IPS-18a (cell line): Measurements from ENCODE around the gene RPGRIP1.

Experiments
- H3K27ac ChIP-seq: one replicate; pipeline ENCODE4 v1.5.1; 2013; ENCODE audit warnings: low read length
- H3K27me3 ChIP-seq: one replicate; pipeline ENCODE4 v1.6.1; 2013; ENCODE audit warnings: mild to moderate bottlenecking, low read length; ENCODE audit not compliant: control insufficient read depth, insufficient read depth
- H3K36me3 ChIP-seq: one replicate; pipeline ENCODE4 v1.6.1; 2013; ENCODE audit warnings: low read depth, low read length; ENCODE audit not compliant: control insufficient read depth
- H3K4me1 ChIP-seq: one replicate; pipeline ENCODE4 v1.6.1; 2013; ENCODE audit warnings: low read depth, low read length; ENCODE audit not compliant: control insufficient read depth
- H3K4me3 ChIP-seq: one replicate; pipeline ENCODE4 v1.5.1; 2013; ENCODE audit warnings: low read length
- H3K9ac ChIP-seq: one replicate; pipeline ENCODE4 v1.6.1; 2013; ENCODE audit warnings: mild to moderate bottlenecking, low read length, moderate library complexity
- H3K9me3 ChIP-seq: one replicate; pipeline ENCODE4 v1.6.1; 2013; ENCODE audit warnings: low read depth, low read length; ENCODE audit not compliant: control insufficient read depth

Gene RPGRIP1

GRCh38 chr14:21279783-21280182 is at the start of gene RPGRIP1:
Gene RPGRIP1 (plus strand): TSS chr14:21280083. CDS start chr14:21287977, 7,894 bp downstream.
- Histone ChIP-seq H3K9me3 (no peaks in the 10 kb centered on the region), H3K27ac (no peak within 1 kb of the TSS)

GRCh38 chr14:21231020-21231652 is 48.7 kb upstream of the RPGRIP1 start:
- Histone ChIP-seq H3K4me3 (no peak overlapping the region), H3K9ac (no peak overlapping the region), H3K36me3 (peaks cover 95% of the 10 kb centered on the region), H3K9me3 (no peaks in the 10 kb centered on the region), H3K27me3 (no peaks in the 10 kb centered on the region), H3K27ac (no peak overlapping the region), H3K4me1 (no peaks in the 10 kb centered on the region)

More at GRCh38 chr14:21279783-21280182, at the start of gene RPGRIP1:
- H3K9ac ChIP-seq = no peak within 1 kb of the TSS
- H3K36me3 ChIP-seq = no peaks in the 10 kb centered on the region
- no peaks in the 10 kb centered on the region for H3K27me3 ChIP-seq
- H3K4me1 ChIP-seq = no peaks in the 10 kb centered on the region
- no peak within 1 kb of the TSS for H3K4me3 ChIP-seq

GRCh38 chr14:21233457-21234076 is 46.3 kb upstream of the RPGRIP1 start:
- peaks cover 92% of the 10 kb centered on the region for H3K36me3 ChIP-seq

GRCh38 chr14:21234112-21234511 is 45.8 kb upstream of the RPGRIP1 start:
- H3K9ac ChIP-seq = no peak overlapping the region
- no peaks in the 10 kb centered on the region for H3K9me3 ChIP-seq
- H3K4me1 ChIP-seq = no peaks in the 10 kb centered on the region
- no peaks in the 10 kb centered on the region for H3K27me3 ChIP-seq
- H3K36me3 ChIP-seq = peaks cover 88% of the 10 kb centered on the region
- H3K27ac ChIP-seq = no peak overlapping the region
- no peak overlapping the region for H3K4me3 ChIP-seq

More at GRCh38 chr14:21233457-21234076, 46.3 kb upstream of the RPGRIP1 start:
- Histone ChIP-seq H3K9me3 (no peaks in the 10 kb centered on the region), H3K4me1 (no peaks in the 10 kb centered on the region), H3K27me3 (no peaks in the 10 kb centered on the region), H3K9ac (no peak overlapping the region), H3K4me3 (no peak overlapping the region), H3K27ac (no peak overlapping the region)

GRCh38 chr14:21236948-21237797 is 42.7 kb upstream of the RPGRIP1 start:
- Histone ChIP-seq H3K36me3 (peaks cover 73% of the 10 kb centered on the region), H3K9ac (no peak overlapping the region), H3K4me1 (no peaks in the 10 kb centered on the region), H3K9me3 (no peaks in the 10 kb centered on the region), H3K27me3 (no peaks in the 10 kb centered on the region), H3K27ac (no peak overlapping the region), H3K4me3 (no peak overlapping the region)

GRCh38 chr14:21238823-21239518 is 40.9 kb upstream of the RPGRIP1 start:
- Histone ChIP-seq H3K9ac (no peak overlapping the region), H3K9me3 (no peaks in the 10 kb centered on the region), H3K27me3 (no peaks in the 10 kb centered on the region), H3K27ac (no peak overlapping the region), H3K36me3 (peaks cover 68% of the 10 kb centered on the region), H3K4me1 (no peaks in the 10 kb centered on the region), H3K4me3 (no peak overlapping the region)

GRCh38 chr14:21240417-21240816 is 39.5 kb upstream of the RPGRIP1 start:
- Histone ChIP-seq H3K36me3 (peaks cover 65% of the 10 kb centered on the region), H3K27me3 (no peaks in the 10 kb centered on the region), H3K9ac (no peak overlapping the region), H3K27ac (no peak overlapping the region), H3K9me3 (no peaks in the 10 kb centered on the region), H3K4me1 (no peaks in the 10 kb centered on the region), H3K4me3 (no peak overlapping the region)

GRCh38 chr14:21241218-21241819 is 38.6 kb upstream of the RPGRIP1 start:
- no peak overlapping the region for H3K4me3 ChIP-seq
- H3K27ac ChIP-seq = no peak overlapping the region
- H3K4me1 ChIP-seq = no peaks in the 10 kb centered on the region
- no peaks in the 10 kb centered on the region for H3K9me3 ChIP-seq
- H3K36me3 ChIP-seq = peaks cover 65% of the 10 kb centered on the region
- no peaks in the 10 kb centered on the region for H3K27me3 ChIP-seq
- no peak overlapping the region for H3K9ac ChIP-seq

- H3K27me3 ChIP-seq = no peaks in the 10 kb centered on the region
- no peaks in the 10 kb centered on the region for H3K4me1 ChIP-seq
- H3K36me3 ChIP-seq = peaks cover 67% of the 10 kb centered on the region
These were observed 35.3 kb upstream of the RPGRIP1 start for GRCh38 chr14:21244544-21244943.

GRCh38 chr14:21245813-21246212 is 34.1 kb upstream of the RPGRIP1 start:
- no peaks in the 10 kb centered on the region for H3K27me3 ChIP-seq
- no peak overlapping the region for H3K27ac ChIP-seq
- peaks cover 75% of the 10 kb centered on the region for H3K36me3 ChIP-seq
- no peak overlapping the region for H3K4me3 ChIP-seq
- no peaks in the 10 kb centered on the region for H3K4me1 ChIP-seq
- H3K9me3 ChIP-seq = no peaks in the 10 kb centered on the region
- H3K9ac ChIP-seq = no peak overlapping the region

More at GRCh38 chr14:21244544-21244943, 35.3 kb upstream of the RPGRIP1 start:
- Histone ChIP-seq H3K4me3 (no peak overlapping the region), H3K9ac (no peak overlapping the region), H3K9me3 (no peaks in the 10 kb centered on the region), H3K27ac (no peak overlapping the region)

GRCh38 chr14:21248338-21248737 is 31.5 kb upstream of the RPGRIP1 start:
- H3K9ac ChIP-seq = no peak overlapping the region
- peaks cover 85% of the 10 kb centered on the region for H3K36me3 ChIP-seq
- no peak overlapping the region for H3K4me3 ChIP-seq
- no peaks in the 10 kb centered on the region for H3K4me1 ChIP-seq
- H3K27ac ChIP-seq = no peak overlapping the region
- H3K27me3 ChIP-seq = no peaks in the 10 kb centered on the region
- H3K9me3 ChIP-seq = no peaks in the 10 kb centered on the region
